Measurements from ENCODE around the gene POLN.

- TF ChIP-seq CTCF (IDR thresholded peaks at IDR 0.05) (no peak), PHF8 (IDR thresholded peaks at IDR 0.05; ENCODE audit: borderline replicate concordance, low read depth) (no peak), PBX3 (IDR thresholded peaks at IDR 0.05) (no peak), RFX5 (IDR thresholded peaks at IDR 0.05) (no peak), MAFK (IDR thresholded peaks at IDR 0.05; ENCODE audit: partially characterized antibody) (no peak), POLR2AphosphoS2 (conservative IDR thresholded peaks at IDR 0.05; ENCODE audit: low read length) (no peak), BHLHE40 (IDR thresholded peaks at IDR 0.05; ENCODE audit: low read depth, low read length) (no peak), CHD2 (IDR thresholded peaks at IDR 0.05; ENCODE audit: low read length, partially characterized antibody) (no peak), CEBPB (IDR thresholded peaks at IDR 0.05) (no peak)
Observed at GRCh38 chr4:2036327-2036726, 205.6 kb downstream of the POLN start.
